H9 (cell line): Measurements from ENCODE around the gene RASGRF2. TPM values are rescaled to one million over a fixed set of nuclear protein-coding genes. Genes with fewer than 3 reads are reported as not detected.

Experiments
- DNase-seq: peaks from one replicate; pipeline ENCODE4 v3.0.0-alpha.2; 2017
- H2AFZ ChIP-seq: one replicate; pipeline ENCODE4 v1.6.1; 2013; ENCODE audit warnings: mild to moderate bottlenecking, low read length, control low read depth, moderate library complexity
- H2AK5ac ChIP-seq: 2 replicates; pipeline ENCODE4 v1.6.1; 2013; ENCODE audit warnings: low read length, control low read depth, mixed read lengths; ENCODE audit not compliant: insufficient read length
- H2BK120ac ChIP-seq: one replicate; pipeline ENCODE4 v1.6.1; 2013; ENCODE audit warnings: low read depth, mild to moderate bottlenecking, low read length, control low read depth, inconsistent platforms; ENCODE audit not compliant: poor library complexity, severe bottlenecking
- H2BK12ac ChIP-seq: 2 replicates; pipeline ENCODE4 v1.6.1; 2013; ENCODE audit warnings: low read length, control low read depth, mixed read lengths, low read depth; ENCODE audit not compliant: insufficient read length
- H2BK15ac ChIP-seq: 2 replicates; pipeline ENCODE4 v1.6.1; 2013; ENCODE audit warnings: low read depth, low read length, control low read depth
- H2BK20ac ChIP-seq: one replicate; pipeline ENCODE4 v1.6.1; 2013; ENCODE audit warnings: low read depth, mild to moderate bottlenecking, low read length, control low read depth, inconsistent platforms; ENCODE audit not compliant: poor library complexity, severe bottlenecking
- H2BK5ac ChIP-seq: 2 replicates; pipeline ENCODE4 v1.6.1; 2013; ENCODE audit warnings: low read length, control low read depth, mixed read lengths; ENCODE audit not compliant: insufficient read length
- H3K14ac ChIP-seq: 2 replicates; pipeline ENCODE4 v1.6.1; 2013; ENCODE audit warnings: low read length, control low read depth; ENCODE audit not compliant: insufficient read depth
- H3K18ac ChIP-seq: 2 replicates; pipeline ENCODE4 v1.6.1; 2013; ENCODE audit warnings: low read depth, mild to moderate bottlenecking, mixed read lengths, low read length, control low read depth; ENCODE audit not compliant: insufficient read length
- H3K23ac ChIP-seq: 2 replicates; pipeline ENCODE4 v1.6.1; 2013; ENCODE audit warnings: low read length, control low read depth, mixed read lengths, low read depth; ENCODE audit not compliant: insufficient read length
- H3K23me2 ChIP-seq: 2 replicates; pipeline ENCODE4 v1.6.1; 2013; ENCODE audit warnings: low read depth, mild to moderate bottlenecking, mixed read lengths, low read length, control low read depth; ENCODE audit not compliant: insufficient read length, poor library complexity, severe bottlenecking
- H3K27ac ChIP-seq: 2 replicates; pipeline ENCODE4 v1.5.1; 2013; ENCODE audit warnings: low read length, control low read depth, mixed read lengths, low read depth; ENCODE audit not compliant: insufficient read length
- H3K27me3 ChIP-seq: 2 replicates; pipeline ENCODE4 v1.6.1; 2013; ENCODE audit warnings: low read length, control low read depth, inconsistent platforms; ENCODE audit not compliant: insufficient read depth
- H3K4ac ChIP-seq: 2 replicates; pipeline ENCODE4 v1.6.1; 2013; ENCODE audit warnings: low read depth, mild to moderate bottlenecking, control low read depth, inconsistent platforms, low read length, moderate library complexity
- H3K4me1 ChIP-seq: 2 replicates; pipeline ENCODE4 v1.6.1; 2013; ENCODE audit warnings: low read length, control low read depth, inconsistent platforms; ENCODE audit not compliant: insufficient read depth
- H3K4me2 ChIP-seq: 2 replicates; pipeline ENCODE4 v1.6.1; 2013; ENCODE audit warnings: low read length, control low read depth, mixed read lengths; ENCODE audit not compliant: insufficient read length, insufficient read depth
- H3K56ac ChIP-seq: 2 replicates; pipeline ENCODE4 v1.6.1; 2013; ENCODE audit warnings: low read depth, mild to moderate bottlenecking, mixed read lengths, low read length, control low read depth; ENCODE audit not compliant: insufficient read length
- H3K79me1 ChIP-seq: 2 replicates; pipeline ENCODE4 v1.6.1; 2013; ENCODE audit warnings: low read depth, mild to moderate bottlenecking, moderate library complexity, low read length, control low read depth, inconsistent platforms; ENCODE audit not compliant: insufficient read depth, poor library complexity, severe bottlenecking
- H3K79me2 ChIP-seq: 2 replicates; pipeline ENCODE4 v1.6.1; 2013; ENCODE audit warnings: low read length, control low read depth, inconsistent platforms; ENCODE audit not compliant: insufficient read depth
- H3K9ac ChIP-seq: 2 replicates; pipeline ENCODE4 v1.6.1; 2013; ENCODE audit warnings: low read length, control low read depth, mixed read lengths; ENCODE audit not compliant: insufficient read length; ENCODE audit errors: extremely low read depth
- H3K9me3 ChIP-seq: one replicate; pipeline ENCODE4 v1.6.1; 2013; ENCODE audit warnings: low read depth, low read length, inconsistent platforms; ENCODE audit not compliant: control insufficient read depth
- H3T11ph ChIP-seq: one replicate; pipeline ENCODE4 v1.6.1; 2013; ENCODE audit warnings: mild to moderate bottlenecking, low read length, control low read depth, inconsistent platforms
- H4K20me1 ChIP-seq: one replicate; pipeline ENCODE4 v1.6.1; 2013; ENCODE audit not compliant: control insufficient read depth, insufficient read length, insufficient read depth
- H4K5ac ChIP-seq: 2 replicates; pipeline ENCODE4 v1.6.1; 2013; ENCODE audit warnings: low read depth, mild to moderate bottlenecking, mixed read lengths, low read length, control low read depth; ENCODE audit not compliant: insufficient read length
- H4K8ac ChIP-seq: replicated peaks from 2 replicates; pipeline ENCODE4 v1.6.1; 2013; ENCODE audit warnings: low read length, control low read depth, mixed read lengths, low read depth; ENCODE audit not compliant: insufficient read length
- H4K91ac ChIP-seq: 2 replicates; pipeline ENCODE4 v1.6.1; 2013; ENCODE audit warnings: low read depth, mild to moderate bottlenecking, moderate library complexity, mixed read lengths, low read length, control low read depth; ENCODE audit not compliant: insufficient read length
- H3K27ac Mint-ChIP-seq, 3 experiments: 2 replicates in 2 of 3; 3 replicates in 1 of 3; pipeline ENCODE4 v1.8.0; 2020 to 2021; ENCODE audit warnings: mixed read lengths in 3 of 3, mild to moderate bottlenecking in 1 of 3, moderate library complexity in 1 of 3
- H3K27me3 Mint-ChIP-seq: 2 replicates; pipeline ENCODE4 v1.8.0; 2021; ENCODE audit warnings: low read depth, mild to moderate bottlenecking, moderate library complexity, mixed read lengths
- H3K36me3 Mint-ChIP-seq, 3 experiments: 2 replicates in 2 of 3; 3 replicates in 1 of 3; pipeline ENCODE4 v1.8.0; 2020 to 2021; ENCODE audit warnings: low read depth in 3 of 3, mixed read lengths in 3 of 3; ENCODE audit not compliant: insufficient read depth in 1 of 3
- H3K4me1 Mint-ChIP-seq, 2 experiments: 2 replicates each; pipeline ENCODE4 v1.8.0; 2020; ENCODE audit warnings: mixed read lengths in 2 of 2
- H3K4me3 Mint-ChIP-seq, 2 experiments: 2 replicates in 1 of 2; 3 replicates in 1 of 2; pipeline ENCODE4 v1.8.0; 2020 to 2021; ENCODE audit warnings: mild to moderate bottlenecking in 2 of 2, mixed read lengths in 2 of 2, moderate library complexity in 1 of 2
- H3K9me3 Mint-ChIP-seq, 2 experiments: 2 replicates in 1 of 2; 3 replicates in 1 of 2; pipeline ENCODE4 v1.8.0; 2020; ENCODE audit warnings: mild to moderate bottlenecking in 2 of 2, mixed read lengths in 2 of 2, moderate library complexity in 1 of 2
- CTCF ChIP-seq: fragments of 200-600 bp; sonication (generic); conservative IDR thresholded peaks from 3 replicates; pipeline ENCODE4 v1.8.0; 2021; ENCODE audit warnings: antibody characterized with exemption, mild to moderate bottlenecking
- WGBS: extraction: QIAGEN DNeasy Blood & Tissue Kit; methylation state at CpG from one replicate; pipeline ENCODE4 v1.1.7; 2013; ENCODE audit warnings: missing lambda C conversion rate, low lambda C conversion rate, mixed read lengths; ENCODE audit not compliant: insufficient read length; ENCODE audit errors: extremely low coverage; 5-methylcytosine and 5-hydroxymethylcytosine counted together
- total RNA-seq: library from RNA; stranded (reverse); gene quantifications from 2 replicates; pipeline ENCODE4 v1.2.1, GENCODE V29; 2021

The RASGRF2 gene
- total RNA-seq, 1 experiment from 2014 or later, result 13.5 TPM

DNA sequence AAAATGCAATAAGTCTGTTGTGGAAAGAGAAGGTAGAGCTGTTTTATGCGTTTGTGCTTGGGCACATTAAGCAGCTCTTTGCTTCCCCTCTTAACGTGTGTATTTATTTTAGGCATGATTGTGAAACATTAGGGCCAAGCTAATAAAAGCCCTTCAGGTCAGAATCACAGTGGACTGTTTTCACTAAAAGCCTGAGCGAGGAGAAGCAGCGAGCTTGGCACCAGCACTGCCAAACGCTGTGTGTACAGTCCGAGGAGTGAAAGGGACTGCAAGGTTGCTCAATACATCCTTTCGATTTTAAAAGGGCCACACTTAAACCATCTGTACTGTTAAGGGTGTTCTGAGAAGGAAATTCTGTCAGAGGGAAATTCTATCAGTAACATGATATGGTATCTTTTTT, 165.8 kb downstream of the RASGRF2 start:
- Mint-ChIP-seq H3K36me3 (peaks cover 0 to 8% (median 0%) of the 10 kb centered on the region in 3 experiments; a peak in 2 of 7 replicates), H3K27ac (0 out of 7 replicates have a peak overlapping the region, but pooled peaks of 1 of the 3 experiments have one; percentile 7), H3K4me3 (no peak overlapping the region), H3K9me3 (no peaks in the 10 kb centered on the region), H3K27me3 (no peaks in the 10 kb centered on the region), H3K4me1 (peaks cover 7 to 11% of the 10 kb centered on the region in 2 experiments; a peak in 2 of 4 replicates)
- Histone ChIP-seq H3K56ac (no peak overlapping the region), H2AFZ (no peak overlapping the region), H4K8ac (no peak overlapping the region), H2BK20ac (no peak overlapping the region), H3K18ac (no peak overlapping the region), H3K9me3 (no peaks in the 10 kb centered on the region), H2BK15ac (no peak overlapping the region), H3K4ac (no peak overlapping the region), H4K20me1 (no peaks in the 10 kb centered on the region), H3K27me3 (no peaks in the 10 kb centered on the region), H4K5ac (no peak overlapping the region), H3K23ac (no peak overlapping the region), H2BK5ac (no peak overlapping the region), H3K4me1 (no peaks in the 10 kb centered on the region), H3K79me1 (no peaks in the 10 kb centered on the region), H3K23me2 (no peaks in the 10 kb centered on the region), H2AK5ac (no peak overlapping the region), H2BK12ac (no peak overlapping the region), H3T11ph (no peak overlapping the region), H3K9ac (no peak overlapping the region), H3K27ac (no peak overlapping the region), H3K4me2 (no peak overlapping the region), H3K79me2 (no peaks in the 10 kb centered on the region), H3K14ac (no peak overlapping the region), H2BK120ac (no peak overlapping the region), H4K91ac (no peak overlapping the region)
- WGBS, result no CpG with 5 or more reads among the region's 7 CpGs
- TF ChIP-seq CTCF, result no peak
- DNase-seq, result no peak
